ENCODE results near the gene TRPV6. TPM values are rescaled to one million over a fixed set of nuclear protein-coding genes. Genes with fewer than 3 reads are reported as not detected.

Gene TRPV6
- polyA plus RNA-seq, 1 donor from 2014 or later, result 0.30 TPM

DNA sequence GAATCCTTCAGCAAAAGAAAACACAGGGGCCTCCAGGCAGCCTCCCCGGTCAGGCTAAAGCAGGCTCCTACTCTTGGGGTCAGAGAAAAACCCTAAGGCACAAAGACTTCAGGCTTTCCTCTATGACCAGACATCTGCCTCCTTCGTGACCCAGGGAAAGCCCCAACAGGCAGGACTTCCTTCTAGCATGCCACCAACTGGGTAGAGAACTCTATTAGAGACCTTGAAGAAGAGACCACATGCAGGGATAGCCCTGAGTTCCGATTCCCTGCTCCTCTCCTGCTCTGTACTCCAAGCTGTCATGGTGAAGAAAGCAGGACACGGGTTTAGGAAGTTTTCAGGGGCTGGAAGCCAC, 1.3 kb downstream of the TRPV6 start:
- H3K27me3 ChIP-seq (ENCODE audit: insufficient read depth, low read depth, low read length), result no peaks in the 10 kb centered on the region
- H3K9ac ChIP-seq (ENCODE audit: low read length), result no peak overlapping the region
- H3K9me2 ChIP-seq (ENCODE audit: insufficient read depth, low read length), result no peaks in the 10 kb centered on the region
- H4K20me1 ChIP-seq (ENCODE audit: insufficient read depth), result no peaks in the 10 kb centered on the region
- no peaks in the 10 kb centered on the region for H3K79me2 ChIP-seq (replicated peaks; ENCODE audit: insufficient read depth, low read length)
- H3K4me2 ChIP-seq (ENCODE audit: low read length), result no peak overlapping the region
- no peaks in the 10 kb centered on the region for H3K36me3 ChIP-seq (ENCODE audit: insufficient read depth, low read length)
- no peak overlapping the region for H3K27ac ChIP-seq (ENCODE audit: low read length)
- no peak for TF ChIP-seq CTCF (IDR thresholded peaks at IDR 0.05; ENCODE audit: poor library complexity, severe bottlenecking)
- no peak for TF ChIP-seq TAF1 (IDR thresholded peaks at IDR 0.05; ENCODE audit: low read depth)
- TF ChIP-seq, protein P1, sequence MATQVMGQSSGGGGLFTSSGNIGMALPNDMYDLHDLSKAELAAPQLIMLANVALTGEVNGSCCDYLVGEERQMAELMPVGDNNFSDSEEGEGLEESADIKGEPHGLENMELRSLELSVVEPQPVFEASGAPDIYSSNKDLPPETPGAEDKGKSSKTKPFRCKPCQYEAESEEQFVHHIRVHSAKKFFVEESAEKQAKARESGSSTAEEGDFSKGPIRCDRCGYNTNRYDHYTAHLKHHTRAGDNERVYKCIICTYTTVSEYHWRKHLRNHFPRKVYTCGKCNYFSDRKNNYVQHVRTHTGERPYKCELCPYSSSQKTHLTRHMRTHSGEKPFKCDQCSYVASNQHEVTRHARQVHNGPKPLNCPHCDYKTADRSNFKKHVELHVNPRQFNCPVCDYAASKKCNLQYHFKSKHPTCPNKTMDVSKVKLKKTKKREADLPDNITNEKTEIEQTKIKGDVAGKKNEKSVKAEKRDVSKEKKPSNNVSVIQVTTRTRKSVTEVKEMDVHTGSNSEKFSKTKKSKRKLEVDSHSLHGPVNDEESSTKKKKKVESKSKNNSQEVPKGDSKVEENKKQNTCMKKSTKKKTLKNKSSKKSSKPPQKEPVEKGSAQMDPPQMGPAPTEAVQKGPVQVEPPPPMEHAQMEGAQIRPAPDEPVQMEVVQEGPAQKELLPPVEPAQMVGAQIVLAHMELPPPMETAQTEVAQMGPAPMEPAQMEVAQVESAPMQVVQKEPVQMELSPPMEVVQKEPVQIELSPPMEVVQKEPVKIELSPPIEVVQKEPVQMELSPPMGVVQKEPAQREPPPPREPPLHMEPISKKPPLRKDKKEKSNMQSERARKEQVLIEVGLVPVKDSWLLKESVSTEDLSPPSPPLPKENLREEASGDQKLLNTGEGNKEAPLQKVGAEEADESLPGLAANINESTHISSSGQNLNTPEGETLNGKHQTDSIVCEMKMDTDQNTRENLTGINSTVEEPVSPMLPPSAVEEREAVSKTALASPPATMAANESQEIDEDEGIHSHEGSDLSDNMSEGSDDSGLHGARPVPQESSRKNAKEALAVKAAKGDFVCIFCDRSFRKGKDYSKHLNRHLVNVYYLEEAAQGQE (IDR thresholded peaks at IDR 0.05; ENCODE audit: borderline replicate concordance), result no peak
- TF ChIP-seq SMC3 (conservative IDR thresholded peaks at IDR 0.05; ENCODE audit: poor library complexity), result no peak
- TF ChIP-seq EZH2 (IDR thresholded peaks at IDR 0.05; ENCODE audit: borderline replicate concordance, insufficient read depth, low read length, poor library complexity, severe bottlenecking), result no peak
- no peaks in the 10 kb centered on the region for H3F3A ChIP-seq (ENCODE audit: insufficient read depth, low read length, poor library complexity, severe bottlenecking)
- no peaks in the 10 kb centered on the region for H3K9me3 ChIP-seq (ENCODE audit: low read length)
- H3K4me3 ChIP-seq (ENCODE audit: low read length), result no peak overlapping the region
- H2AFZ ChIP-seq (ENCODE audit: low read depth, low read length), result no peak overlapping the region

GRCh38 chr7:142883571-142884285, 1.8 kb downstream of the TRPV6 start:
- Histone ChIP-seq H3F3A (ENCODE audit: insufficient read depth, low read length, poor library complexity, severe bottlenecking) (no peaks in the 10 kb centered on the region), H3K4me2 (ENCODE audit: low read length) (no peak overlapping the region), H3K27ac (ENCODE audit: low read length) (no peak overlapping the region), H3K9me3 (ENCODE audit: low read length) (no peaks in the 10 kb centered on the region), H2AFZ (ENCODE audit: low read depth, low read length) (no peak overlapping the region), H4K20me1 (ENCODE audit: insufficient read depth) (no peaks in the 10 kb centered on the region), H3K36me3 (ENCODE audit: insufficient read depth, low read length) (no peaks in the 10 kb centered on the region), H3K9me2 (ENCODE audit: insufficient read depth, low read length) (no peaks in the 10 kb centered on the region), H3K27me3 (ENCODE audit: insufficient read depth, low read depth, low read length) (no peaks in the 10 kb centered on the region), H3K9ac (ENCODE audit: low read length) (no peak overlapping the region), H3K79me2 (replicated peaks; ENCODE audit: insufficient read depth, low read length) (no peaks in the 10 kb centered on the region), H3K4me3 (ENCODE audit: low read length) (no peak overlapping the region)
- TF ChIP-seq RAD21 (conservative IDR thresholded peaks at IDR 0.05), result no peak
- no peak for TF ChIP-seq CTCF (IDR thresholded peaks at IDR 0.05; ENCODE audit: poor library complexity, severe bottlenecking)
- no peak for TF ChIP-seq TAF1 (IDR thresholded peaks at IDR 0.05; ENCODE audit: low read depth)
- no peak for TF ChIP-seq SMC3 (conservative IDR thresholded peaks at IDR 0.05; ENCODE audit: poor library complexity)
- TF ChIP-seq POLR2AphosphoS5 (IDR thresholded peaks at IDR 0.05), result no peak
- TF ChIP-seq MXI1 (conservative IDR thresholded peaks at IDR 0.05; ENCODE audit: poor library complexity, severe bottlenecking), result no peak
- TF ChIP-seq, protein P1 (IDR thresholded peaks at IDR 0.05; ENCODE audit: borderline replicate concordance), result no peak
- TF ChIP-seq EP300 (conservative IDR thresholded peaks at IDR 0.05; ENCODE audit: poor library complexity, severe bottlenecking), result no peak
- TF ChIP-seq EZH2 (IDR thresholded peaks at IDR 0.05; ENCODE audit: borderline replicate concordance, insufficient read depth, low read length, poor library complexity, severe bottlenecking), result no peak
